BE2C (cell line): ENCODE measurements around the gene PDHX.

Source experiments
- DNase-seq: peaks from one replicate; pipeline ENCODE4 v3.0.0-alpha.2; 2020
- H3K27me3 ChIP-seq: fragments of 250-450 bp; sonication (Bioruptor Pico); 2 replicates; pipeline ENCODE4 v1.5.1; 2020; ENCODE audit warnings: mild to moderate bottlenecking
- H3K36me3 ChIP-seq: fragments of 250-450 bp; sonication (Bioruptor Pico); 2 replicates; pipeline ENCODE4 v1.5.1; 2020; ENCODE audit warnings: mild to moderate bottlenecking
- H3K4me1 ChIP-seq: fragments of 250-450 bp; sonication (Bioruptor Pico); 2 replicates; pipeline ENCODE4 v1.5.1; 2020
- H3K4me3 ChIP-seq: 2 replicates; pipeline ENCODE4 v1.5.1; 2011; ENCODE audit warnings: low read depth, low read length
- H3K9me3 ChIP-seq: fragments of 250-450 bp; sonication (Bioruptor Pico); 2 replicates; pipeline ENCODE4 v1.5.1; 2020
- CTCF ChIP-seq: IDR thresholded peaks from 2 replicates; pipeline ENCODE4 v1.5.1; 2012; ENCODE audit warnings: mild to moderate bottlenecking, low read depth, low read length

PDHX gene

GRCh38 chr11:34964610-34965331 lies 48.4 kb downstream of the PDHX start:
- peaks cover 4% of the 10 kb centered on the region; the same call in 1 of the 2 replicates for H3K4me1 ChIP-seq
- H3K9me3 ChIP-seq: no peaks in the 10 kb centered on the region
- H3K27me3 ChIP-seq: no peaks in the 10 kb centered on the region
- no peak for TF ChIP-seq CTCF
- no peaks in the 10 kb centered on the region for H3K36me3 ChIP-seq
- no peak overlapping the region for H3K4me3 ChIP-seq
- DNase-seq: no peak

GRCh38 chr11:34968862-34969261 lies 52.4 kb downstream of the PDHX start:
- TF ChIP-seq CTCF: no peak
- H3K36me3 ChIP-seq: peaks cover 4% of the 10 kb centered on the region; the same call in 1 of the 2 replicates
- no peak overlapping the region for H3K4me3 ChIP-seq
- no peaks in the 10 kb centered on the region for H3K27me3 ChIP-seq
- no peaks in the 10 kb centered on the region for H3K4me1 ChIP-seq
- DNase-seq: no peak
- H3K9me3 ChIP-seq: no peaks in the 10 kb centered on the region

GRCh38 chr11:34970033-34970432 lies 53.6 kb downstream of the PDHX start:
- Histone ChIP-seq H3K4me3 (no peak overlapping the region), H3K4me1 (no peaks in the 10 kb centered on the region), H3K9me3 (no peaks in the 10 kb centered on the region), H3K36me3 (peaks cover 4% of the 10 kb centered on the region; the same call in 1 of the 2 replicates), H3K27me3 (no peaks in the 10 kb centered on the region)
- no peak for TF ChIP-seq CTCF
- DNase-seq: no peak

GRCh38 chr11:34970480-34970879 lies 54.1 kb downstream of the PDHX start:
- Histone ChIP-seq H3K36me3 (peaks cover 4% of the 10 kb centered on the region; the same call in 1 of the 2 replicates), H3K27me3 (no peaks in the 10 kb centered on the region), H3K9me3 (no peaks in the 10 kb centered on the region), H3K4me3 (no peak overlapping the region), H3K4me1 (no peaks in the 10 kb centered on the region)
- TF ChIP-seq CTCF: no peak
- no peak for DNase-seq

- no peak for DNase-seq
- peaks cover 4% of the 10 kb centered on the region; the same call in 1 of the 2 replicates for H3K36me3 ChIP-seq
- no peaks in the 10 kb centered on the region for H3K4me1 ChIP-seq
- H3K4me3 ChIP-seq: no peak overlapping the region
- no peak for TF ChIP-seq CTCF
- no peaks in the 10 kb centered on the region for H3K27me3 ChIP-seq
- no peaks in the 10 kb centered on the region for H3K9me3 ChIP-seq
These were observed 55.5 kb downstream of the PDHX start for GRCh38 chr11:34971928-34972327.

GRCh38 chr11:34972366-34972765 lies 55.9 kb downstream of the PDHX start:
- H3K9me3 ChIP-seq: no peaks in the 10 kb centered on the region
- H3K4me1 ChIP-seq: no peaks in the 10 kb centered on the region
- no peak for TF ChIP-seq CTCF
- H3K36me3 ChIP-seq: peaks cover 4% of the 10 kb centered on the region; the same call in 1 of the 2 replicates
- H3K27me3 ChIP-seq: no peaks in the 10 kb centered on the region
- H3K4me3 ChIP-seq: no peak overlapping the region
- no peak for DNase-seq
